HEK293 (cell line): ENCODE results near the gene DRD1.

ENCODE experiments used
- CTCF ChIA-PET: fragments of 350-600 bp; formaldehyde crosslinking; extraction: SDS; loops from one replicate; lab custom pipeline; 2021; ENCODE audit warnings: antibody characterized with exemption; lab: Yijun Ruan, JAX
- POLR2A ChIA-PET: fragments of 300-600 bp; formaldehyde crosslinking; extraction: SDS; loops from one replicate; lab custom pipeline; 2020; ENCODE audit warnings: antibody characterized with exemption, inconsistent platforms; lab: Yijun Ruan, JAX
- H3K27ac ChIP-seq: fragments of 200-500 bp; sonication (Bioruptor generic); 2 replicates; pipeline ENCODE4 v1.5.1; 2014; ENCODE audit warnings: low read depth, low read length, control low read depth, inconsistent platforms; ENCODE audit errors: extremely low read depth
- H3K36me3 ChIP-seq, 2 experiments: fragments of 200-500 bp in 1 of 2; sonication (Bioruptor generic) in 1 of 2; 1 replicate in 1 of 2; 2 replicates in 1 of 2; pipeline ENCODE4 v1.5.1; 2014 to 2017; ENCODE audit warnings: inconsistent platforms in 2 of 2, low read length in 2 of 2; ENCODE audit not compliant: control insufficient read depth in 2 of 2, insufficient read depth in 1 of 2
- H3K4me1 ChIP-seq: fragments of 200-500 bp; sonication (Bioruptor generic); 2 replicates; pipeline ENCODE4 v1.5.1; 2014; ENCODE audit warnings: mild to moderate bottlenecking, low read length, inconsistent platforms; ENCODE audit not compliant: control insufficient read depth, insufficient read depth
- H3K4me3 ChIP-seq: 2 replicates; pipeline ENCODE4 v1.5.1; 2011; ENCODE audit warnings: low read depth, mild to moderate bottlenecking, control low read depth, low read length, moderate library complexity
- H3K9me3 ChIP-seq: fragments of 200-500 bp; sonication (Bioruptor generic); 2 replicates; pipeline ENCODE4 v1.5.1; 2014; ENCODE audit warnings: low read depth, low read length, inconsistent platforms; ENCODE audit not compliant: control insufficient read depth, insufficient read depth
- EGR2 ChIP-seq: fragments of 450-650 bp; formaldehyde crosslinking; IDR thresholded peaks from 2 replicates; pipeline ENCODE4 v1.5.1; 2016; ENCODE audit warnings: low read depth, missing biosample characterization, missing genetic modification characterization
- HOXA7 ChIP-seq: sonication (generic); formaldehyde crosslinking; IDR thresholded peaks from 2 replicates; pipeline ENCODE4 v1.8.1; 2022; ENCODE audit warnings: missing genetic modification reagents, borderline replicate concordance
- SP3 ChIP-seq: fragments of 450-650 bp; formaldehyde crosslinking; IDR thresholded peaks from 2 replicates; pipeline ENCODE4 v1.5.1; 2016; ENCODE audit warnings: missing biosample characterization, missing genetic modification characterization
- SP7 ChIP-seq: fragments of 450-650 bp; formaldehyde crosslinking; IDR thresholded peaks from 2 replicates; pipeline ENCODE4 v1.5.1; 2016; ENCODE audit warnings: missing biosample characterization, missing genetic modification characterization
- ZBTB1 ChIP-seq: fragments of 450-650 bp; formaldehyde crosslinking; IDR thresholded peaks from 2 replicates; pipeline ENCODE4 v1.5.1; 2016; ENCODE audit warnings: missing biosample characterization, missing genetic modification characterization
- ZFP3 ChIP-seq: fragments of 450-650 bp; formaldehyde crosslinking; IDR thresholded peaks from 2 replicates; pipeline ENCODE4 v1.5.1; 2016; ENCODE audit warnings: low read depth, missing biosample characterization, missing genetic modification characterization
- ZFP37 ChIP-seq: fragments of 450-650 bp; formaldehyde crosslinking; IDR thresholded peaks from 2 replicates; pipeline ENCODE4 v1.5.1; 2016; ENCODE audit warnings: missing biosample characterization, missing genetic modification characterization
- ZNF112 ChIP-seq: fragments of 450-650 bp; formaldehyde crosslinking; IDR thresholded peaks from 2 replicates; pipeline ENCODE4 v1.5.0; 2017; ENCODE audit warnings: missing biosample characterization, missing genetic modification characterization
- ZNF121 ChIP-seq: fragments of 450-650 bp; formaldehyde crosslinking; IDR thresholded peaks from 2 replicates; pipeline ENCODE4 v1.5.1; 2016; ENCODE audit warnings: missing biosample characterization, missing genetic modification characterization
- ZNF169 ChIP-seq: fragments of 450-650 bp; formaldehyde crosslinking; IDR thresholded peaks from 2 replicates; pipeline ENCODE4 v1.5.1; 2016; ENCODE audit warnings: missing biosample characterization, missing genetic modification characterization
- ZNF2 ChIP-seq: fragments of 450-650 bp; formaldehyde crosslinking; IDR thresholded peaks from 2 replicates; pipeline ENCODE4 v1.5.1; 2016; ENCODE audit warnings: missing biosample characterization, missing genetic modification characterization
- ZNF341 ChIP-seq: fragments of 450-650 bp; formaldehyde crosslinking; IDR thresholded peaks from 2 replicates; pipeline ENCODE4; 2016; ENCODE audit warnings: low read depth, missing biosample characterization, missing genetic modification characterization
- ZNF391 ChIP-seq: fragments of 450-650 bp; formaldehyde crosslinking; IDR thresholded peaks from 2 replicates; pipeline ENCODE4 v1.5.1; 2016; ENCODE audit warnings: low read depth, missing biosample characterization, missing genetic modification characterization, borderline replicate concordance
- ZNF416 ChIP-seq: fragments of 450-650 bp; formaldehyde crosslinking; IDR thresholded peaks from 2 replicates; pipeline ENCODE4 v1.5.1; 2016; ENCODE audit warnings: missing biosample characterization, missing genetic modification characterization
- ZNF548 ChIP-seq: fragments of 450-650 bp; formaldehyde crosslinking; IDR thresholded peaks from 2 replicates; pipeline ENCODE4 v1.5.1; 2016; ENCODE audit warnings: missing biosample characterization, missing genetic modification characterization
- ZNF555 ChIP-seq: fragments of 450-650 bp; formaldehyde crosslinking; conservative IDR thresholded peaks from 2 replicates; pipeline ENCODE4 v1.5.1; 2017; ENCODE audit warnings: missing biosample characterization, mild to moderate bottlenecking, missing genetic modification characterization, inconsistent platforms
- ZNF558 ChIP-seq: fragments of 450-650 bp; formaldehyde crosslinking; IDR thresholded peaks from 2 replicates; pipeline ENCODE4 v1.5.1; 2016; ENCODE audit warnings: missing biosample characterization, missing genetic modification characterization
- ZNF670 ChIP-seq: fragments of 450-650 bp; formaldehyde crosslinking; IDR thresholded peaks from 2 replicates; pipeline ENCODE4 v1.5.1; 2016; ENCODE audit warnings: missing biosample characterization, missing genetic modification characterization, low read depth
- ZNF701 ChIP-seq: fragments of 450-650 bp; formaldehyde crosslinking; IDR thresholded peaks from 2 replicates; pipeline ENCODE4 v1.5.1; 2016; ENCODE audit warnings: missing biosample characterization, missing genetic modification characterization
- ZNF747 ChIP-seq: fragments of 450-650 bp; formaldehyde crosslinking; IDR thresholded peaks from 2 replicates; pipeline ENCODE4 v1.5.1; 2016; ENCODE audit warnings: missing biosample characterization, missing genetic modification characterization
- ZNF791 ChIP-seq: fragments of 450-650 bp; formaldehyde crosslinking; IDR thresholded peaks from 2 replicates; pipeline ENCODE4 v1.5.1; 2016; ENCODE audit warnings: missing biosample characterization, missing genetic modification characterization
- ZSCAN18 ChIP-seq: fragments of 450-650 bp; formaldehyde crosslinking; IDR thresholded peaks from 2 replicates; pipeline ENCODE4 v1.5.1; 2016; ENCODE audit warnings: missing biosample characterization, missing genetic modification characterization
- TF ChIP-seq, protein P1 (sequence below): fragments of 450-650 bp; formaldehyde crosslinking; IDR thresholded peaks from 2 replicates; pipeline ENCODE4 v1.5.1; 2017; ENCODE audit warnings: missing biosample characterization, missing genetic modification characterization
- TF ChIP-seq, protein P2 (sequence below): fragments of 450-650 bp; formaldehyde crosslinking; IDR thresholded peaks from 2 replicates; pipeline ENCODE4 v1.5.1; 2016; ENCODE audit warnings: missing biosample characterization, missing genetic modification characterization
- TF ChIP-seq, protein P3 (sequence below): fragments of 450-650 bp; IDR thresholded peaks from 2 replicates; pipeline ENCODE4 v1.5.1; 2018; ENCODE audit warnings: missing biosample characterization, mild to moderate bottlenecking, missing genetic modification characterization

The DRD1 gene

DNA sequence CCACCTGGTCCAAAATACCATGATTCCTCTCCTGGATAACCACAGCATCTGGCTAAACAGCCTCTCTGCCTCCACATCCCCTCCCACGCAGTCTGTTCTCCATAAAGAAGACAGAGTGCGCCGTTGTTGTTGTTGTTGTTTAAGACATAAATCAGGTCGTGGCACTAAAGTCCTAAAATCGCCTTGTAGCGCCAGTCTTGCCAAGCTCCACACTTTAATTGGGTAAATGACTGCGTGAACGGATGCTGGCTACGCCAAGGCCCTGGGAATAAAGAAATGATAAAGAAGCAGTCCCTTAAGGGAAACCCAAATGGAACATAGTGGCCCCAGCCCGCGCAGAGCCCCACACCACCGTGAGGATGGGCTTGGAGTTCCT lies 34.0 kb upstream of the DRD1 start (continued):
- TF ChIP-seq, protein P1, sequence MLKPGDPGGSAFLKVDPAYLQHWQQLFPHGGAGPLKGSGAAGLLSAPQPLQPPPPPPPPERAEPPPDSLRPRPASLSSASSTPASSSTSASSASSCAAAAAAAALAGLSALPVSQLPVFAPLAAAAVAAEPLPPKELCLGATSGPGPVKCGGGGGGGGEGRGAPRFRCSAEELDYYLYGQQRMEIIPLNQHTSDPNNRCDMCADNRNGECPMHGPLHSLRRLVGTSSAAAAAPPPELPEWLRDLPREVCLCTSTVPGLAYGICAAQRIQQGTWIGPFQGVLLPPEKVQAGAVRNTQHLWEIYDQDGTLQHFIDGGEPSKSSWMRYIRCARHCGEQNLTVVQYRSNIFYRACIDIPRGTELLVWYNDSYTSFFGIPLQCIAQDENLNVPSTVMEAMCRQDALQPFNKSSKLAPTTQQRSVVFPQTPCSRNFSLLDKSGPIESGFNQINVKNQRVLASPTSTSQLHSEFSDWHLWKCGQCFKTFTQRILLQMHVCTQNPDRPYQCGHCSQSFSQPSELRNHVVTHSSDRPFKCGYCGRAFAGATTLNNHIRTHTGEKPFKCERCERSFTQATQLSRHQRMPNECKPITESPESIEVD (tag by site-specific recombination) = no peak
- TF ChIP-seq HOXA7 (CRISPR knock-in tag) (no peak), ZNF670 (tag by site-specific recombination) (no peak), ZNF2 (tag by site-specific recombination) (no peak)
- TF ChIP-seq, protein P2, sequence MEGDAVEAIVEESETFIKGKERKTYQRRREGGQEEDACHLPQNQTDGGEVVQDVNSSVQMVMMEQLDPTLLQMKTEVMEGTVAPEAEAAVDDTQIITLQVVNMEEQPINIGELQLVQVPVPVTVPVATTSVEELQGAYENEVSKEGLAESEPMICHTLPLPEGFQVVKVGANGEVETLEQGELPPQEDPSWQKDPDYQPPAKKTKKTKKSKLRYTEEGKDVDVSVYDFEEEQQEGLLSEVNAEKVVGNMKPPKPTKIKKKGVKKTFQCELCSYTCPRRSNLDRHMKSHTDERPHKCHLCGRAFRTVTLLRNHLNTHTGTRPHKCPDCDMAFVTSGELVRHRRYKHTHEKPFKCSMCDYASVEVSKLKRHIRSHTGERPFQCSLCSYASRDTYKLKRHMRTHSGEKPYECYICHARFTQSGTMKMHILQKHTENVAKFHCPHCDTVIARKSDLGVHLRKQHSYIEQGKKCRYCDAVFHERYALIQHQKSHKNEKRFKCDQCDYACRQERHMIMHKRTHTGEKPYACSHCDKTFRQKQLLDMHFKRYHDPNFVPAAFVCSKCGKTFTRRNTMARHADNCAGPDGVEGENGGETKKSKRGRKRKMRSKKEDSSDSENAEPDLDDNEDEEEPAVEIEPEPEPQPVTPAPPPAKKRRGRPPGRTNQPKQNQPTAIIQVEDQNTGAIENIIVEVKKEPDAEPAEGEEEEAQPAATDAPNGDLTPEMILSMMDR (tag by site-specific recombination) = 0 out of 2 replicates have a peak, but pooled peaks have one; percentile 11

GRCh38 chr5:175477440-175477839 lies 33.5 kb upstream of the DRD1 start:
- Histone ChIP-seq H3K4me1 (no peaks in the 10 kb centered on the region), H3K36me3 (peaks cover 5 to 20% of the 10 kb centered on the region in 2 experiments), H3K9me3 (no peaks in the 10 kb centered on the region), H3K4me3 (no peak overlapping the region), H3K27ac (no peak overlapping the region)
- ChIA-PET CTCF (interaction anchor here (3.5 kb wide), 1 partner anchor 12 kb away, joined by 36 read pairs; no protein-coding TSS in a partner anchor), POLR2A (no interaction called here)
- TF ChIP-seq ZNF416 (tag by site-specific recombination) = no peak
- no peak for TF ChIP-seq ZNF112 (tag by site-specific recombination)
- TF ChIP-seq ZNF701 (tag by site-specific recombination) = no peak
- no peak for TF ChIP-seq ZFP3 (tag by site-specific recombination)
- TF ChIP-seq ZNF558 = no peak
- TF ChIP-seq SP3 (tag by site-specific recombination) = no peak
- TF ChIP-seq ZNF121 = no peak
- TF ChIP-seq ZSCAN18 (tag by site-specific recombination) = no peak
- no peak for TF ChIP-seq ZNF391 (tag by site-specific recombination)
- TF ChIP-seq SP7 (tag by site-specific recombination) = no peak
- TF ChIP-seq ZNF747 = no peak
- no peak for TF ChIP-seq ZNF548
- TF ChIP-seq ZNF169 (tag by site-specific recombination) = no peak
- TF ChIP-seq ZBTB1 (tag by site-specific recombination) = no peak
- TF ChIP-seq ZNF555 = no peak
- no peak for TF ChIP-seq ZNF341
- no peak for TF ChIP-seq ZNF791 (tag by site-specific recombination)
- TF ChIP-seq EGR2 = no peak
- TF ChIP-seq, protein P3, sequence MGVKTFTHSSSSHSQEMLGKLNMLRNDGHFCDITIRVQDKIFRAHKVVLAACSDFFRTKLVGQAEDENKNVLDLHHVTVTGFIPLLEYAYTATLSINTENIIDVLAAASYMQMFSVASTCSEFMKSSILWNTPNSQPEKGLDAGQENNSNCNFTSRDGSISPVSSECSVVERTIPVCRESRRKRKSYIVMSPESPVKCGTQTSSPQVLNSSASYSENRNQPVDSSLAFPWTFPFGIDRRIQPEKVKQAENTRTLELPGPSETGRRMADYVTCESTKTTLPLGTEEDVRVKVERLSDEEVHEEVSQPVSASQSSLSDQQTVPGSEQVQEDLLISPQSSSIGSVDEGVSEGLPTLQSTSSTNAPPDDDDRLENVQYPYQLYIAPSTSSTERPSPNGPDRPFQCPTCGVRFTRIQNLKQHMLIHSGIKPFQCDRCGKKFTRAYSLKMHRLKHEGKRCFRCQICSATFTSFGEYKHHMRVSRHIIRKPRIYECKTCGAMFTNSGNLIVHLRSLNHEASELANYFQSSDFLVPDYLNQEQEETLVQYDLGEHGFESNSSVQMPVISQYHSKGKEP (tag by site-specific recombination) = no peak
- no peak for TF ChIP-seq ZFP37 (tag by site-specific recombination)
